ENCODE results near the gene GALNT7.
A peak's percentile ranks its signal among the peaks of the same experiment; 100 is the strongest.
"Not testable (repeated sequence)": the region's sequence is repeated elsewhere in the genome, so short reads cannot be mapped to it uniquely, and the experiment has no call there.

The GALNT7 gene

GRCh38 chr4:173213296-173213695, 44.7 kb downstream of the GALNT7 start:
- TF ChIP-seq JUND (IDR thresholded peaks at IDR 0.05; ENCODE audit: low read depth): no peak
- in situ Hi-C loops (cut with HindIII; ENCODE audit: low pct_unique_long_range_greater_than_20kb, low sequenced_read_pairs): no loop called here
- DNase-seq (ENCODE audit: low read depth in 1 of 2, low spot score in 1 of 2): no peak

- in situ Hi-C loops (cut with HindIII; ENCODE audit: low pct_unique_long_range_greater_than_20kb, low sequenced_read_pairs): no loop called here
- no peak for TF ChIP-seq JUND (IDR thresholded peaks at IDR 0.05; ENCODE audit: low read depth)
- DNase-seq (ENCODE audit: low read depth in 1 of 2, low spot score in 1 of 2): no peak
Measured at GRCh38 chr4:173214231-173214630, 45.6 kb downstream of the GALNT7 start.

- no peak for TF ChIP-seq JUND (IDR thresholded peaks at IDR 0.05; ENCODE audit: low read depth)
- in situ Hi-C loops (cut with HindIII; ENCODE audit: low pct_unique_long_range_greater_than_20kb, low sequenced_read_pairs): no loop called here
- peak in 1 of 2 experiments; percentile 23 for DNase-seq (ENCODE audit: low read depth in 1 of 2, low spot score in 1 of 2)
Measured at GRCh38 chr4:173214661-173215060, 46.0 kb downstream of the GALNT7 start.

GRCh38 chr4:173217075-173217474, 48.5 kb downstream of the GALNT7 start:
- DNase-seq (ENCODE audit: low read depth in 1 of 2, low spot score in 1 of 2): no peak
- no peak for TF ChIP-seq JUND (IDR thresholded peaks at IDR 0.05; ENCODE audit: low read depth)
- in situ Hi-C loops (cut with HindIII; ENCODE audit: low pct_unique_long_range_greater_than_20kb, low sequenced_read_pairs): no loop called here

GRCh38 chr4:173217727-173218126, 49.1 kb downstream of the GALNT7 start:
- TF ChIP-seq JUND (IDR thresholded peaks at IDR 0.05; ENCODE audit: low read depth): no peak
- DNase-seq (ENCODE audit: low read depth in 1 of 2, low spot score in 1 of 2): no peak
- in situ Hi-C loops (cut with HindIII; ENCODE audit: low pct_unique_long_range_greater_than_20kb, low sequenced_read_pairs): no loop called here

- in situ Hi-C loops (cut with HindIII; ENCODE audit: low pct_unique_long_range_greater_than_20kb, low sequenced_read_pairs): no loop called here
- no peak for DNase-seq (ENCODE audit: low read depth in 1 of 2, low spot score in 1 of 2)
- no peak for TF ChIP-seq JUND (IDR thresholded peaks at IDR 0.05; ENCODE audit: low read depth)
Measured at GRCh38 chr4:173218411-173219125, 50.0 kb downstream of the GALNT7 start.

- in situ Hi-C loops (cut with HindIII; ENCODE audit: low pct_unique_long_range_greater_than_20kb, low sequenced_read_pairs); DNase-seq (ENCODE audit: low read depth in 1 of 2, low spot score in 1 of 2): not testable (repeated sequence)
Measured at GRCh38 chr4:173219126-173219437, 50.5 kb downstream of the GALNT7 start.

- TF ChIP-seq JUND (IDR thresholded peaks at IDR 0.05; ENCODE audit: low read depth): no peak
- DNase-seq (ENCODE audit: low read depth in 1 of 2, low spot score in 1 of 2): no peak
- in situ Hi-C loops (cut with HindIII; ENCODE audit: low pct_unique_long_range_greater_than_20kb, low sequenced_read_pairs): no loop called here
Measured at GRCh38 chr4:173223743-173224142, 55.1 kb downstream of the GALNT7 start.

GRCh38 chr4:173226401-173226888, 57.8 kb downstream of the GALNT7 start:
- in situ Hi-C loops (cut with HindIII; ENCODE audit: low pct_unique_long_range_greater_than_20kb, low sequenced_read_pairs): no loop called here
- no peak for DNase-seq (ENCODE audit: low read depth in 1 of 2, low spot score in 1 of 2)
- TF ChIP-seq JUND (IDR thresholded peaks at IDR 0.05; ENCODE audit: low read depth): no peak

GRCh38 chr4:173227756-173228155, 59.1 kb downstream of the GALNT7 start:
- in situ Hi-C loops (cut with HindIII; ENCODE audit: low pct_unique_long_range_greater_than_20kb, low sequenced_read_pairs): no loop called here
- TF ChIP-seq JUND (IDR thresholded peaks at IDR 0.05; ENCODE audit: low read depth): no peak
- DNase-seq (ENCODE audit: low read depth in 1 of 2, low spot score in 1 of 2): no peak

- in situ Hi-C loops (cut with HindIII; ENCODE audit: low pct_unique_long_range_greater_than_20kb, low sequenced_read_pairs): no loop called here
- no peak for TF ChIP-seq JUND (IDR thresholded peaks at IDR 0.05; ENCODE audit: low read depth)
- no peak for DNase-seq (ENCODE audit: low read depth in 1 of 2, low spot score in 1 of 2)
Measured at GRCh38 chr4:173230062-173230461, 61.5 kb downstream of the GALNT7 start.

GRCh38 chr4:173231916-173232315, 63.3 kb downstream of the GALNT7 start:
- peak; percentile 22 to 46 for DNase-seq (ENCODE audit: low read depth in 1 of 2, low spot score in 1 of 2)
- no peak for TF ChIP-seq JUND (IDR thresholded peaks at IDR 0.05; ENCODE audit: low read depth)
- in situ Hi-C loops (cut with HindIII; ENCODE audit: low pct_unique_long_range_greater_than_20kb, low sequenced_read_pairs): no loop called here

GRCh38 chr4:173233857-173234256, 65.2 kb downstream of the GALNT7 start:
- no peak for TF ChIP-seq JUND (IDR thresholded peaks at IDR 0.05; ENCODE audit: low read depth)
- DNase-seq (ENCODE audit: low read depth in 1 of 2, low spot score in 1 of 2): no peak
- in situ Hi-C loops (cut with HindIII; ENCODE audit: low pct_unique_long_range_greater_than_20kb, low sequenced_read_pairs): no loop called here

GRCh38 chr4:173235050-173235449, 66.4 kb downstream of the GALNT7 start:
- in situ Hi-C loops (cut with HindIII; ENCODE audit: low pct_unique_long_range_greater_than_20kb, low sequenced_read_pairs): no loop called here
- no peak for TF ChIP-seq JUND (IDR thresholded peaks at IDR 0.05; ENCODE audit: low read depth)
- DNase-seq (ENCODE audit: low read depth in 1 of 2, low spot score in 1 of 2): no peak
